ENCODE results near the gene SFRP5.

SFRP5 gene

GRCh38 chr10:97731346-97732051 lies 40.3 kb downstream of the SFRP5 start:
- H3K4me1 ChIP-seq (ENCODE audit: insufficient read depth, low read length), result peaks cover 8% of the 10 kb centered on the region
- no peak overlapping the region for H3K9ac ChIP-seq (ENCODE audit: low read length)
- H3K9me3 ChIP-seq (ENCODE audit: low read length), result no peaks in the 10 kb centered on the region
- no peak overlapping the region for H3K27ac ChIP-seq (ENCODE audit: low read depth, low read length)
- H3K36me3 ChIP-seq (ENCODE audit: insufficient read depth, low read length), result no peaks in the 10 kb centered on the region
- no peaks in the 10 kb centered on the region for H3K27me3 ChIP-seq (ENCODE audit: control insufficient read depth in 1 of 2, insufficient read depth in 2 of 2, low read length in 2 of 2)
- no peak overlapping the region for H3K4me3 ChIP-seq (ENCODE audit: low read depth in 1 of 2, low read length in 2 of 2)

- Histone ChIP-seq H3K9me3 (ENCODE audit: low read length) (no peaks in the 10 kb centered on the region), H3K4me1 (ENCODE audit: insufficient read depth, low read length) (peaks cover 10% of the 10 kb centered on the region), H3K27ac (ENCODE audit: low read depth, low read length) (no peak overlapping the region), H3K9ac (ENCODE audit: low read length) (no peak overlapping the region), H3K4me3 (ENCODE audit: low read depth in 1 of 2, low read length in 2 of 2) (no peak overlapping the region), H3K27me3 (ENCODE audit: control insufficient read depth in 1 of 2, insufficient read depth in 2 of 2, low read length in 2 of 2) (no peaks in the 10 kb centered on the region), H3K36me3 (ENCODE audit: insufficient read depth, low read length) (no peaks in the 10 kb centered on the region)
These were observed 42.8 kb downstream of the SFRP5 start for GRCh38 chr10:97729014-97729413.

GRCh38 chr10:97726636-97727178 lies 45.1 kb downstream of the SFRP5 start:
- H3K36me3 ChIP-seq (ENCODE audit: insufficient read depth, low read length), result peaks cover 7% of the 10 kb centered on the region
- H3K4me1 ChIP-seq (ENCODE audit: insufficient read depth, low read length), result peaks cover 10% of the 10 kb centered on the region
- no peaks in the 10 kb centered on the region for H3K27me3 ChIP-seq (ENCODE audit: control insufficient read depth in 1 of 2, insufficient read depth in 2 of 2, low read length in 2 of 2)
- H3K27ac ChIP-seq (ENCODE audit: low read depth, low read length), result peak overlapping the region; percentile 65
- H3K4me3 ChIP-seq (ENCODE audit: low read depth in 1 of 2, low read length in 2 of 2), result no peak overlapping the region
- no peak overlapping the region for H3K9ac ChIP-seq (ENCODE audit: low read length)
- H3K9me3 ChIP-seq (ENCODE audit: low read length), result no peaks in the 10 kb centered on the region

DNA sequence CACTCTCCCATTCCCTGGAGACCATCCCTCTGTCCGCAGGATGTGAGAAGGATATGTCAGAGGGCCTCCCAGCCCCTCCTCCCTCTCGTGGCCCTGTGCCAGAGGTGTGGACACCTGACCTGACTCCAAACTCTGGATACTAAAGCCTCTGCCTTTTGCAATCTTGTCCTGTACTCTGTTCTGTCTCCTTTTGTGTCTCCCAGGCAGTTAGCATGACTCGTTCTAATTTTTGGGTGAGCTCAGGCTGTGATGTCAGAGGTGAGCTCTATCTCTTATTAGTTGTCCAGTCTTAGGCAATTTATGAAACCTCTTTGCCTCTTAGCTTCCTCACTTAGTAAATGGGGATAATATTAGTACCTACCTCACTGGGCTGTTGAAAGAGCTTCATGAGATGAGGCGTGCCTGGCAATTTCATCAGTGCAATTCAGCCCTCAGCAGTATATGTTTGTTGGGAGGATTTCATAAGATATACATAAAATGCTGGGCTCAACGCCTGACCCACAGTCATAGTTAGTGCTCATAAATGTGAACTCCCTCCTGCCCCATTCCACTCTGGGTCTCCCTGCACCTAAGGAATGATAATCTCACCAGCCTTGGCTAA lies 47.4 kb downstream of the SFRP5 start:
- H3K9me3 ChIP-seq (ENCODE audit: low read length), result no peaks in the 10 kb centered on the region
- no peak overlapping the region for H3K9ac ChIP-seq (ENCODE audit: low read length)
- peaks cover 13% of the 10 kb centered on the region for H3K4me1 ChIP-seq (ENCODE audit: insufficient read depth, low read length)
- H3K4me3 ChIP-seq (ENCODE audit: low read depth in 1 of 2, low read length in 2 of 2), result no peak overlapping the region
- H3K27me3 ChIP-seq (ENCODE audit: control insufficient read depth in 1 of 2, insufficient read depth in 2 of 2, low read length in 2 of 2), result no peaks in the 10 kb centered on the region
- peaks cover 9% of the 10 kb centered on the region for H3K36me3 ChIP-seq (ENCODE audit: insufficient read depth, low read length)
- H3K27ac ChIP-seq (ENCODE audit: low read depth, low read length), result no peak overlapping the region

- H3K27ac ChIP-seq (ENCODE audit: low read depth, low read length), result no peak overlapping the region
- no peak overlapping the region for H3K9ac ChIP-seq (ENCODE audit: low read length)
- peaks cover 24% of the 10 kb centered on the region for H3K36me3 ChIP-seq (ENCODE audit: insufficient read depth, low read length)
- no peaks in the 10 kb centered on the region for H3K27me3 ChIP-seq (ENCODE audit: control insufficient read depth in 1 of 2, insufficient read depth in 2 of 2, low read length in 2 of 2)
- H3K4me1 ChIP-seq (ENCODE audit: insufficient read depth, low read length), result peaks cover 28% of the 10 kb centered on the region
- no peaks in the 10 kb centered on the region for H3K9me3 ChIP-seq (ENCODE audit: low read length)
- H3K4me3 ChIP-seq (ENCODE audit: low read depth in 1 of 2, low read length in 2 of 2), result no peak overlapping the region
These were observed 48.8 kb downstream of the SFRP5 start for GRCh38 chr10:97723001-97723400.

DNA sequence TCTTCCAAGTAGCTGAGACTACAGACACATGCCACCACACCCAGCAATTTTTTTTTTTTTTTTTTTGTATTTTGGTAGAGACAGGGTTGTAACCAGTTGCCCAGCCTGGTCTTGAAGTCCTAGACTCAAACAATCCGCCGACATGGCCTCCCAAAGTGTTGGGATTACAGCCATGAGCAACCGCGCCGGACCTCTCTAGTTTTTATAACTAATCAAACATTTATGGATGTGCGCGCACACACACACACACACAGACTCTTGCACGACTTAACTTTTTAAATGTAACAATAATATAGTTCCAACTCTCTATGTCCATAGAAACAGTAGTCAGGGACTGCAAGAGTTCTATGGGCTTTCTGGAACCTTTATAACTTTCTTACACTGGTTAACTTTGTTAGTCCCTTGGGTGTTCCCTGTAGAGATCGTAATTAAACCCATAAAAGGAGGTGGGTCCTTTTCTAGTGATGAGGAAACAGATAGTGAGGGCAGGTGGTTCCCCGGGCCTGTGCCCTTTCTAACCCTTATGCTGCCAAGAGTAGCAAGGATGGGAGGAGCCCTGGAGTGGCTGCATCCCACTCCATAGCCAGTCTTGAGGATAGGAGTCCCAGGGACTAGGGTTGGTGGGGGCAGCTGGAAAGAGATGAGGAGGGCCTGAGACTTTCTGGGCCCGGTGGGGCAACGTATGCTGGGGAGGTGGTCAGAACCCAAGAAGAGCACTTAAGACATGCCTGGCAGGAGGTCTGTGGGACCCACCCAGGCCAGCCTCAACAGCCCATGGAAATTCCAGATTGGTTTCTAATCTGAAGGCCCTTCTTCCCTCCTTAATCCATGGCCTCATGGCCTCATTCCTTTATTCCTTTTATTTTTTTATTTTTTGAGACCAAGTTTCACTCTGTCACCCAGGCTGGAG lies 49.7 kb downstream of the SFRP5 start:
- Histone ChIP-seq H3K9me3 (ENCODE audit: low read length) (no peaks in the 10 kb centered on the region), H3K4me1 (ENCODE audit: insufficient read depth, low read length) (peaks cover 36% of the 10 kb centered on the region), H3K27ac (ENCODE audit: low read depth, low read length) (no peak overlapping the region), H3K27me3 (ENCODE audit: control insufficient read depth in 1 of 2, insufficient read depth in 2 of 2, low read length in 2 of 2) (no peaks in the 10 kb centered on the region), H3K36me3 (ENCODE audit: insufficient read depth, low read length) (peaks cover 33% of the 10 kb centered on the region), H3K4me3 (ENCODE audit: low read depth in 1 of 2, low read length in 2 of 2) (no peak overlapping the region), H3K9ac (ENCODE audit: low read length) (no peak overlapping the region)

DNA sequence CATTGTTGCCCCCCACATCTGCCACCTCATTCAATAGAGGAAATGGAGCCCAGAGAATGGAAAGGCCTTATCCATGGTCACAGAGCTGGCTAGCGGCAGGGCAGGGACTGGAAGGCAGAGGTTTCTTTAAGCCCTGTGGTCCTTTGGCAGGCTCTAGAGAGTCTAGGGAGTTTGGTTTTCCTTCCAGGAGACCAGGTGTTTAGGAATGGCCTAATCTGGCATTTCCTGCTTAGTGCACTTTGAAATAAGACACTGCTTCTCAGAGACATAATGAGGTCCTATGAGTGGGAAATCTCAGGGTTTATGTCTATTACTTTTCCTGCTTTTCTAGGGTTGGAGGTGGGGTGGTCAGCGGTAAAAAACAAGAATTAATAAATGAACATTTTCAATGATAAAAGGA lies 52.2 kb downstream of the SFRP5 start:
- H3K27ac ChIP-seq (ENCODE audit: low read depth, low read length), result peak overlapping the region; percentile 56
- no peaks in the 10 kb centered on the region for H3K27me3 ChIP-seq (ENCODE audit: control insufficient read depth in 1 of 2, insufficient read depth in 2 of 2, low read length in 2 of 2)
- no peak overlapping the region for H3K4me3 ChIP-seq (ENCODE audit: low read depth in 1 of 2, low read length in 2 of 2)
- H3K36me3 ChIP-seq (ENCODE audit: insufficient read depth, low read length), result peaks cover 48% of the 10 kb centered on the region
- peaks cover 51% of the 10 kb centered on the region for H3K4me1 ChIP-seq (ENCODE audit: insufficient read depth, low read length)
- H3K9me3 ChIP-seq (ENCODE audit: low read length), result no peaks in the 10 kb centered on the region
- no peak overlapping the region for H3K9ac ChIP-seq (ENCODE audit: low read length)

DNA sequence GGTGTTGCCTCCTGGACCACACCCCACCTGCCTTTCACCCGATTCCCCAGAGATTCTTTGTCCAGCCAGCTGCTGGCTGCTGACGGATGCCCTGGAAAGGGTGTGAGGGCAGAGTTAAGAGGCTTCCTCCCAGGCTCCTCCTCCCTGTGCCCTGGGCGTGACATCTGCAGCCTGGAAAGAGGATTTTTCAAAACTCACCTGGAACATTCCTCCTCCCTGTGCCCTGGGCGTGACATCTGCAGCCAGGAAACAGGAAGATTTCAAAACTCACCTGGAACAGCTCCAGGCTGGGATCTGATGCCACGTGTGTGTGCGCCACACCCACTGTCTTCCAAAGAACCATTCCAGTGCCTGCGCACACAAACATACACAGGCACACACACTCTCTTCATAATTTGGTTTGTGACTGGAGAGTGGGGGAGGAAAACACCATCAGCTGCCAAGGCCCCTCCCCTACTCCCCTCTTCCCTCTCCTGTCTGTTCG lies 53.1 kb downstream of the SFRP5 start:
- Histone ChIP-seq H3K4me1 (ENCODE audit: insufficient read depth, low read length) (peaks cover 51% of the 10 kb centered on the region), H3K36me3 (ENCODE audit: insufficient read depth, low read length) (peaks cover 48% of the 10 kb centered on the region), H3K27me3 (ENCODE audit: control insufficient read depth in 1 of 2, insufficient read depth in 2 of 2, low read length in 2 of 2) (no peaks in the 10 kb centered on the region), H3K9me3 (ENCODE audit: low read length) (no peaks in the 10 kb centered on the region), H3K9ac (ENCODE audit: low read length) (no peak overlapping the region), H3K27ac (ENCODE audit: low read depth, low read length) (peak overlapping the region; percentile 19), H3K4me3 (ENCODE audit: low read depth in 1 of 2, low read length in 2 of 2) (peak overlapping the region in 1 of 2 donors; percentile 6)

GRCh38 chr10:97718178-97718577 lies 53.6 kb downstream of the SFRP5 start:
- no peak overlapping the region for H3K9ac ChIP-seq (ENCODE audit: low read length)
- no peaks in the 10 kb centered on the region for H3K27me3 ChIP-seq (ENCODE audit: control insufficient read depth in 1 of 2, insufficient read depth in 2 of 2, low read length in 2 of 2)
- H3K36me3 ChIP-seq (ENCODE audit: insufficient read depth, low read length), result peaks cover 48% of the 10 kb centered on the region
- peak overlapping the region in 1 of 2 donors; percentile 6 for H3K4me3 ChIP-seq (ENCODE audit: low read depth in 1 of 2, low read length in 2 of 2)
- peaks cover 52% of the 10 kb centered on the region for H3K4me1 ChIP-seq (ENCODE audit: insufficient read depth, low read length)
- peak overlapping the region; percentile 19 for H3K27ac ChIP-seq (ENCODE audit: low read depth, low read length)
- H3K9me3 ChIP-seq (ENCODE audit: low read length), result no peaks in the 10 kb centered on the region

GRCh38 chr10:97717627-97718026 lies 54.2 kb downstream of the SFRP5 start:
- H3K27ac ChIP-seq (ENCODE audit: low read depth, low read length), result no peak overlapping the region
- peaks cover 48% of the 10 kb centered on the region for H3K36me3 ChIP-seq (ENCODE audit: insufficient read depth, low read length)
- H3K9me3 ChIP-seq (ENCODE audit: low read length), result no peaks in the 10 kb centered on the region
- no peak overlapping the region for H3K4me3 ChIP-seq (ENCODE audit: low read depth in 1 of 2, low read length in 2 of 2)
- no peak overlapping the region for H3K9ac ChIP-seq (ENCODE audit: low read length)
- no peaks in the 10 kb centered on the region for H3K27me3 ChIP-seq (ENCODE audit: control insufficient read depth in 1 of 2, insufficient read depth in 2 of 2, low read length in 2 of 2)
- H3K4me1 ChIP-seq (ENCODE audit: insufficient read depth, low read length), result peaks cover 57% of the 10 kb centered on the region

Data from muscle layer of colon (tissue), 2 donors.